ENCODE measurements around the gene C17orf50.

C17orf50 gene

DNA sequence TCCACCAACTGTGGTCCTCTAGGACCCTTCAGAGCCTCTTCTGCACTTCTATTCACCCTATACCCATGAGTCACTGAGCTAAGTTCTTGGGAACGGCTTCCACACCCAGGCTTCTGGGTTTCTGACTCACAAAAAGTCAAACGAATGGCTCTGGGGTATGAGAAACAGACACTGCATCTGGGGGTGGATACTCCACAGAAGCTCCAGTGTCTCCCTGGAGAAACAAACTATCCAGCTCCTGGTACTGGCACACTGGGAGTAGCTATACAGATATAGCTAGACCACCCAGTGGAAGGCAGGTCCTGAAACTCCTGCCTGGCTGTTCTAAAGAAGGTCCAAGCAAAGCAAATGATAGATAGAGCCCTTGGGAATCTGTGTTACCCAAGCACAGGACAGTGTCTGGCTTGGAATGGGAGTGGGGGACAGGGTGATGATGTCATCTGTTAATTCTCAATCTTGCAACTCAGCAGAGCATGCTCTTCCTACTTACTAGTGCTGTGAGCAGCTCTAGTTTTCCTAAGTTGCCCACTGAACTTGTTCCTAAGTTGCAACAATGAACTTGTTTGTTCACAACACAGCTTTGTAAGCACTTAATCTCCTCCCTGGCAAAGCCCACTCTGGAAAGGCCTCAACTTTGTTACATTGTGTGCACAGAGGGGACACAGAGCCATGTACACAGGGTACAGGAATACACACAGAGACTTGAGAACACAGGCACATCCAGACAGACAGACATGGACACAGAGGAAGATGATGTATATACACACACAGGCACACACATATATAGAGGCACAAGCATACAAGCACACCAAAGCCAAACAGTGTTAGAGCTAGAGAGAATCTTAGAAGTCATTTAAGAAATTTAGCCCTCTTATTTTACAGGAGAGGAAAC, 28.0 kb downstream of the C17orf50 start:
- DNase-seq (ENCODE audit: low read depth in 2 of 2): no peak

GRCh38 chr17:35790841-35791240, 30.2 kb downstream of the C17orf50 start:
- no peak for DNase-seq (ENCODE audit: low read depth in 2 of 2)

DNA sequence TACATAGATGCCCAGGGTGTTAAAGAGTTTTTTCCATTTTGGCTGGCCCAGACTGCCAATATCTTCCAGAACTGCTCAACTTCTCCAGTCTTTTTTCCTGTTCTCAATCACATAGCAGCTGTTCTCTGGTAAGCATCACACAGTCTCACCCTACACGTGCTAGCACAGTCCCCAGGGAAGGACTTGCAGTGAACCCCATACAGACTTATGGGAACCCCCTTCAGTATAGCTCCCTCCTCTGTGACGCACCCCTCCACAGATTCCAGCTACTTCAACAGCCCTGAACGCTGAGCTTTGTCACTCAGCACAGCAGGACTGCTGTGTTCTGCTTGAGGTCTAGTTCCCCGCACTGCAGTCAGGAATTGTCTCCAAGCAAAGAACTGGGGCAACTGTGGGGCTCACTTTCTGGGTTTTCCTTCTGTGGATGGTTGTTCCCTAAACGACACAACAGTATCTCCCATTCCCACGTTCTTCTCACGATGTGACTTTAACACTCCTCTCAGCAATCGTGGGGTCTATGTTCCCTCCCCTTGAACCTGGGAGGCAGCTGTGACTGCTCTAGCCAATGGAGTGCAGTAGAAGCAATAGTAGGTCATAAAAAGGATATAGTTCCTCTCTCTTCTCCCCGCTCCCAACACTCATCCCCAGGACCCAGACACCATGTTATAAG, 31.1 kb downstream of the C17orf50 start:
- DNase-seq (ENCODE audit: low read depth in 2 of 2): no peak

DNA sequence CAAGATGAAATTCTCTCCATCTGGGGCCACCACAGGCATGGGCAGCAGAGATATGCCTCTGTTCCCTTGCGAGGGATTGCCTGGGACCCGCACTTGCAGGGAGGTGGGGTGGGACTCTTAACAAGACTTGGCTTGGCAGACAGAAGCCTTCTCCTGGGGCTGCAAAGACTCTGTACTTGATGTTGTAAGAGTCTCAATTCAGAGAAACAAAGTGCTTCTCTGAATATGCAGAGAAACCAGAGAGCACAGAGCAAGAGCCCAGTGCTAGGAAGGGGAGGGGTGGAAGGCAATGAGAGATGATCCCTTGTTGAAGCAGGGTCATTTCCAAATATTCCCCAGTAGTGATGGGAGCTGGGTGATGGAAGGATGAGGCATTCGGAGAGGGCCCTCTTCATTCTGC, 32.6 kb downstream of the C17orf50 start:
- no peak for DNase-seq (ENCODE audit: low read depth in 2 of 2)

- no peak for DNase-seq (ENCODE audit: low read depth in 2 of 2)
Measured at GRCh38 chr17:35795007-35795870, 34.6 kb downstream of the C17orf50 start, which contains the start of gene MMP28. Gene MMP28, minus strand, starts transcription at chr17:35795641. Its CDS starts 264 bp downstream, at chr17:35795377.

DNA sequence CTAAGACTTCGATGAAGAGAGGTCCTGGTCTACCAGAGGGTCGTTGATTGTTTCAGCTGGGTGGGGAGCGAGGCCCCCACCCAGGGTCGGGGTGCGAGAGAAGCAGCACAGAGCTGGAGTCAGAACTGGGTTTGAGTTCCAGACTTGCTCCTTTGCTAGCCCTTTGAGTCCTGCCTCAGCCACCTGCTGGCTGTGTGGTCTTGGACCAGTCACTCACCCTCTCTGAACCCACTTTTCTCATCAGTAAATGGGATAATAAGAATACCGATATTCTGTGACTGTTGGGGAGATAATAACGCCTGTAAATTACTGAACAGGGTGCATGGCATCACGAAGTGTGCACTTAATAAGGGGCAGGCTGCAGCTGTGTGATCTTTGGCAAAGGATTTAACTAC, 35.2 kb downstream of the C17orf50 start:
- no peak for DNase-seq (ENCODE audit: low read depth in 2 of 2)

DNA sequence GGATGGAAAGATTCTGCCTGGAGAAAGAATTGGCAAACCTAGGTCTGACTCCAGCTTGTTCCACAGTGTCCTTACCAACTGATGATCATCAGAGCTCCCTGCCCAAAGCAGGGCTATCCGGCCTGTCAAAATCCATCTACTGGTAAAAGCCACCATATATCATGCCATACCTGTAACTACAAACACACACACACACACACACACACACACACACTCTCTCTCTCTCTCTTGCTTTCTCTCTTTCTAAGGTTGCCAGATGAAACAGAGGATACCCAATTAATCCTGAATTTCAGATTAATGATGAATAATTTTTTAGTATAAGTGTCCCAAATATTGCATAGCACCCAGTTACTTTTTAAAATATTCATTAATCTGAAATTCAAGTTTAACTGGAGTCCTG, 36.3 kb downstream of the C17orf50 start:
- DNase-seq (ENCODE audit: low read depth in 2 of 2): no peak

- DNase-seq (ENCODE audit: low read depth in 2 of 2): no peak
Measured at GRCh38 chr17:35797370-35797769, 36.7 kb downstream of the C17orf50 start.

GRCh38 chr17:35797918-35798317, 37.2 kb downstream of the C17orf50 start:
- no peak for DNase-seq (ENCODE audit: low read depth in 2 of 2)

GRCh38 chr17:35799942-35800341, 39.3 kb downstream of the C17orf50 start:
- no peak for DNase-seq (ENCODE audit: low read depth in 2 of 2)

- DNase-seq (ENCODE audit: low read depth in 2 of 2): no peak
Measured at GRCh38 chr17:35801583-35802224, 41.0 kb downstream of the C17orf50 start.

- DNase-seq (ENCODE audit: low read depth in 2 of 2): no peak
Measured at GRCh38 chr17:35804658-35805192, 44.0 kb downstream of the C17orf50 start.

DNA sequence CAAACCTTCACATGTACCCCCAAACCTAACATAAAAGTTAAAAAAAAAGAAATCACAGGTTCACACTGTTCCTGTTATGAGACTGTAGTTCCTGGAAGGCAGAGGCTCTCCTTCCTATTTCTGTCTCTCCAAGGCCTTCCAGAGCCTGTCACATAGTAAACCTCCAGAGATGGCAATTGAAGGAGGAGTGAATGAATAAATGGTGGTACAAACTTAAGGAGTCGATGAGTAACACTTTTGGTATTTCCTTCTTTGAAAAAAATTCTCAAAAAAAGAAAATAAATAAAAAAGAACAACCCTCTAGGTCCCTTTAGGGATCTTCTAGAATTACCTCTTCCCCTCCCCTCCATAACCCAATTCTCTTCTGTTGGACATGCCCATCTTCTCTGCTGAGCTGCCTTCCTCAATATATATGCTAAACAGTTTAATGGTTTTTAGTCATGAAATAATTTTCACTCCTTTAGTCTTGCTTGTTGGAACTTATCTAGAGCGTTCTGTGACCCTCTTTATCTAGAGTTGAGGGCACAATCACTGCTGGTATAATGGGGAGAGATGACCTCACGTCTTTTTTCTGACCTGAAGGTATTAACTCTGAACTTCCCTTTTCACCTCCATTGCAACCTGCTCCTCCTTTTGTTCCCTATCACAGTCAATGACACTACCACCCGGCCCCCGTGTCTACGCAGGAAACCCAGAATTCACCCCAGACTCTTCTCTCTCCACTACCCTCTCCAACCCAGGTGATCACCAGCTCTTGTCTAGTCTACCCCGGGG, 46.9 kb downstream of the C17orf50 start:
- no peak for DNase-seq (ENCODE audit: low read depth in 2 of 2)

DNA sequence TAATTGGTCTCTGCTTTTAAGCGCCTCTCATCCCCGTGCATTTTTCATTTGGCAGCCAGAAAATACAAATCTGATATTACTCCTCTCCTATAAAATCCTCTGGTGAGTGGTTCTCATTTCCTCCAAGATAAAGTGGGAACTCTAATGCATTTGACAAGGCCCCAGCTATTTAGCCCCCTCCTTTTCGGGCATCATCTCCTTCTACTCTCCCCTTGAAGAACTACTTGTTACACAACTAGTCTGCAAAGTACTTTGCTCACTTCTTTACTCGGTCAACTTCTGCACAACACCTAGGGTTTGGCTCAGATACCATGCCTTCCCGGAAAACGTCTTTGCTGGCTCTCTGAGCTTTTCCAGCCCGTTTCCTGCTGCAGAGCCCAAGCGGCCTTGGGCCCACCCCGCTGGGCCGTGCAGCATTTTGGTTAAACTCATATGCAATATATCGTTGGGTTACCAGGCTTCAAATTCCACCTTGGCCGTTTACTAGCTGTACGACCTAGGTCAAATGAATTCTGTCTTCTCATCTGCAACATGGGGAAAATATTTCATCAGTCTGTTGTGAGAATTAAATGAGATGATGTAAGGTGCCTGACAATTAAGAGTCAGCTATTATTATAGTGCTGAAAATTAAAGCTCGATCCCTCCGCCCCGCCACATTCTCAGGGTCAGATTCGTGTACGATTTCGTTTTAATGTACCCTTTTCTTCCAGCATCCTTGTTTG, 47.7 kb downstream of the C17orf50 start:
- no peak for DNase-seq (ENCODE audit: low read depth in 2 of 2)

- peak; percentile 93 to 95 for DNase-seq (ENCODE audit: low read depth in 2 of 2)
Measured at GRCh38 chr17:35808962-35809854, 48.5 kb downstream of the C17orf50 start, which contains the start of gene TAF15. Gene TAF15, plus strand, starts transcription at chr17:35809484. Its CDS starts 86 bp downstream, at chr17:35809570.

DNA sequence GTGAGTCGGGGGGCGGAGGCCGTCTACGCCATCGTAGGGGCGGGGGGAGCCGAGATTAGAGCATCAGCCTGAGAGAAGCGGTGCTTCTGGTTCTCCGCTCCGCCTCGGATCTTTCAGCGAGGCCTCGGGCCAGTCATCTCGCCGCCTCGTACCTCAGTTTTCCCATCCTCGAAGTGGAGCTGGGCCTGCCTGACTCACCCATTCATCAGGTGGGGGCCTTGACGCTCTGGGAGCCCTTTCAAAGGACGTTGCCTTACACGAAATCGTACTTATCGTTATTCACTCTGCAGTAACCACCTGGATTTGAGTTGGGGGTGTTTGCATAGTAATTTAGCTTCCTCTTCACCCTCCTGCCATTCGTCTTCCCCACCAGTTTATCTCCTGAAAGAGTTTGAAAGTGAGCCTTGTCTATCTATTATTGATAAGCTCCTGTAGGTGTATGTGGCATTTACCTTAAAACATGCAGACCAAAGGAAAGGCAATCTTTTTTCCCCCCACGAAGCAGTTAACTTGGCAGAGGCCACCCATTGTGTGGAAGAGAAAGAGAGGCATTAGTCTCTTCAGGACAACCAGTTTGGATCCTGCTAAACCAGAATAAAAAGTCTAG, 49.3 kb downstream of the C17orf50 start:
- no peak for DNase-seq (ENCODE audit: low read depth in 2 of 2)

- DNase-seq (ENCODE audit: low read depth in 2 of 2): no peak
Measured at GRCh38 chr17:35811759-35812158, 51.1 kb downstream of the C17orf50 start.

DNA sequence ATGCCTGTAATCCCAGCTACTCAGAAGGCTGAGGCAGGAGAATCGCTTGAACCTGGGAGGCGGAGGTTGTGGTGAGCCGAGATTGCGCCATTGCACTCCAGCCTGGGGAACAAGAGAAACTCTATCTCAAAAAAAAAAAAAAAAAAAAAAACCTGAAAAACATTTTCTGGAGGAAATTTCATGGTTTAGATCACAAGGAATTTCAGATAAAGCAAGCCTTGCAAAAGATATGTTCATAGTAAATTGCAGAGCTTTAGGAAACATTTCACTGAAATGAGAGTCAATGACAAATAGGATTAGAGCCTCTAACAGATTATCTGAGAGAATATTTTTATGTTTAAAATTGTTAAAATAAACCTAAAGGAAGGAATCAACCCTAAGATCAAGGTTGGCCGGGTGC, 51.8 kb downstream of the C17orf50 start:
- DNase-seq (ENCODE audit: low read depth in 2 of 2): no peak

All from stimulated activated CD8-positive, alpha-beta memory T cell treated with anti-CD3 and anti-CD28 coated beads, Interleukin-15, amount 100 ng/mL, for 48 hours (primary cell).